ENCODE measurements around the gene SNAPC4.

Gene SNAPC4

GRCh38 chr9:136372561-136373299 is 27.2 kb downstream of the SNAPC4 start:
- no CpG with 5 or more reads among the region's 21 CpGs for WGBS, 2 donors (ENCODE audit: extremely low coverage in 2 of 2, insufficient read length in 2 of 2, insufficient replicate concordance in 1 of 2)
- H2AK5ac ChIP-seq (ENCODE audit: low read depth, low read length): peak overlapping the region; percentile 90
- H3K9ac ChIP-seq (ENCODE audit: low read depth, low read length, poor library complexity): peak overlapping the region; percentile 60
- no peak overlapping the region for H3K4ac ChIP-seq (ENCODE audit: low read length)
- no peaks in the 10 kb centered on the region for H3K27me3 ChIP-seq (ENCODE audit: control insufficient read depth in 3 of 3, insufficient read depth in 3 of 3, low read depth in 1 of 3, low read length in 3 of 3)
- H4K91ac ChIP-seq (ENCODE audit: low read depth, low read length, poor library complexity): no peak overlapping the region
- H2BK15ac ChIP-seq (ENCODE audit: low read length): peak overlapping the region; percentile 78
- peak overlapping the region; percentile 80 for H3K18ac ChIP-seq (ENCODE audit: low read length)
- H2BK5ac ChIP-seq (ENCODE audit: low read length): peak overlapping the region; percentile 66
- no peak for DNase-seq (ENCODE audit: low spot score)
- no peak overlapping the region for H2BK120ac ChIP-seq (ENCODE audit: low read depth, low read length)
- H3K9me3 ChIP-seq (replicated peaks in 1 of 2; ENCODE audit: control insufficient read depth in 2 of 2, insufficient read depth in 1 of 2, low read depth in 1 of 2, low read length in 2 of 2): no peaks in the 10 kb centered on the region
- no peak overlapping the region for H3K4me3 ChIP-seq (ENCODE audit: low read length in 2 of 2)
- H3K23ac ChIP-seq (ENCODE audit: low read depth, low read length, poor library complexity): peak overlapping the region; percentile 93
- H2BK12ac ChIP-seq (ENCODE audit: low read length): peak overlapping the region; percentile 84
- H3K36me3 ChIP-seq (replicated peaks in 1 of 2; ENCODE audit: control insufficient read depth in 2 of 2, insufficient read depth in 2 of 2, low read length in 2 of 2): peaks cover 7 to 24% of the 10 kb centered on the region in 2 donors
- no peak overlapping the region for H3K14ac ChIP-seq (ENCODE audit: low read length)
- no peak overlapping the region for H4K8ac ChIP-seq (ENCODE audit: low read depth, low read length)
- H3K4me1 ChIP-seq (ENCODE audit: control insufficient read depth in 2 of 2, insufficient read depth in 1 of 2, low read depth in 1 of 2, low read length in 2 of 2): peaks cover 8 to 21% of the 10 kb centered on the region in 2 donors
- no peak overlapping the region for H3K4me2 ChIP-seq (ENCODE audit: insufficient read depth, low read length, poor library complexity, severe bottlenecking)
- peak overlapping the region; percentile 83 for H2AFZ ChIP-seq (ENCODE audit: low read length)
- peaks cover 2% of the 10 kb centered on the region for H3K79me1 ChIP-seq (ENCODE audit: low read depth, low read length)
- H3K27ac ChIP-seq (replicated peaks; ENCODE audit: low read length): no peak overlapping the region

DNA sequence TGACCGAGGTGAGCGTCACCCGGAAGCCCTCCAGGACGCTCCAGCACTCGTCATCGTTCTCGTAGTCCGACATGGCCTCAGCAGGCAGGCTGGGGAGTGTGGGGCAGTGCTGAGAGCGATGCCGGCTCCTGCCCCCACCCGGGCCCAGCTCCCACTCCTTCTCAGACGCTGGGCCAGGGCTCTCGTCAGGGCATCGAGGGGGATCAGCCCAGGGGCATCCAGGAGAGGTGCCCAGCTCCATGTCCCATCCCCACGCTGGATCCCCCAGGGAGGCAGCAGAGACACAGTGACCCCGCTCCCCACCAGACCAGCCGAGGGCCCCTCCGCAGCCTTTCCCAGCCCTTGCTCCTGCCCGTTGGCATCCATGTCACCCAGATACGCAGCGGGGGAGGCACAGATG is 28.0 kb downstream of the SNAPC4 start:
- Histone ChIP-seq H3K9ac (ENCODE audit: low read depth, low read length, poor library complexity) (peak overlapping the region; percentile 60), H3K4me2 (ENCODE audit: insufficient read depth, low read length, poor library complexity, severe bottlenecking) (no peak overlapping the region), H2BK12ac (ENCODE audit: low read length) (no peak overlapping the region), H2BK15ac (ENCODE audit: low read length) (peak overlapping the region; percentile 58), H3K27me3 (ENCODE audit: control insufficient read depth in 3 of 3, insufficient read depth in 3 of 3, low read depth in 1 of 3, low read length in 3 of 3) (no peaks in the 10 kb centered on the region), H2AK5ac (ENCODE audit: low read depth, low read length) (peak overlapping the region; percentile 94), H2BK5ac (ENCODE audit: low read length) (no peak overlapping the region), H3K14ac (ENCODE audit: low read length) (peak overlapping the region; percentile 47), H4K91ac (ENCODE audit: low read depth, low read length, poor library complexity) (peak overlapping the region; percentile 85), H4K8ac (ENCODE audit: low read depth, low read length) (no peak overlapping the region), H3K27ac (replicated peaks; ENCODE audit: low read length) (no peak overlapping the region), H2BK120ac (ENCODE audit: low read depth, low read length) (no peak overlapping the region), H3K4me3 (ENCODE audit: low read length in 2 of 2) (no peak overlapping the region), H2AFZ (ENCODE audit: low read length) (peak overlapping the region; percentile 83), H3K36me3 (replicated peaks in 1 of 2; ENCODE audit: control insufficient read depth in 2 of 2, insufficient read depth in 2 of 2, low read length in 2 of 2) (peaks cover 7 to 17% of the 10 kb centered on the region in 2 donors), H3K4me1 (ENCODE audit: control insufficient read depth in 2 of 2, insufficient read depth in 1 of 2, low read depth in 1 of 2, low read length in 2 of 2) (peaks cover 8 to 21% of the 10 kb centered on the region in 2 donors), H3K79me1 (ENCODE audit: low read depth, low read length) (peaks cover 2% of the 10 kb centered on the region), H3K18ac (ENCODE audit: low read length) (peak overlapping the region; percentile 80), H3K4ac (ENCODE audit: low read length) (no peak overlapping the region), H3K23ac (ENCODE audit: low read depth, low read length, poor library complexity) (peak overlapping the region; percentile 93), H3K9me3 (replicated peaks in 1 of 2; ENCODE audit: control insufficient read depth in 2 of 2, insufficient read depth in 1 of 2, low read depth in 1 of 2, low read length in 2 of 2) (no peaks in the 10 kb centered on the region)
- no peak for DNase-seq (ENCODE audit: low spot score)
- no CpG with 5 or more reads among the region's 21 CpGs for WGBS, 2 donors (ENCODE audit: extremely low coverage in 2 of 2, insufficient read length in 2 of 2, insufficient replicate concordance in 1 of 2)

GRCh38 chr9:136371533-136371880 is 28.5 kb downstream of the SNAPC4 start:
- Histone ChIP-seq H4K91ac (ENCODE audit: low read depth, low read length, poor library complexity) (peak overlapping the region; percentile 85), H2BK5ac (ENCODE audit: low read length) (no peak overlapping the region), H3K14ac (ENCODE audit: low read length) (no peak overlapping the region), H3K4ac (ENCODE audit: low read length) (no peak overlapping the region), H3K9ac (ENCODE audit: low read depth, low read length, poor library complexity) (no peak overlapping the region), H3K4me1 (ENCODE audit: control insufficient read depth in 2 of 2, insufficient read depth in 1 of 2, low read depth in 1 of 2, low read length in 2 of 2) (peaks cover 8 to 21% of the 10 kb centered on the region in 2 donors), H2AK5ac (ENCODE audit: low read depth, low read length) (peak overlapping the region; percentile 94), H4K8ac (ENCODE audit: low read depth, low read length) (no peak overlapping the region), H3K36me3 (replicated peaks in 1 of 2; ENCODE audit: control insufficient read depth in 2 of 2, insufficient read depth in 2 of 2, low read length in 2 of 2) (peaks cover 7 to 13% of the 10 kb centered on the region in 2 donors), H3K27ac (replicated peaks; ENCODE audit: low read length) (no peak overlapping the region), H3K23ac (ENCODE audit: low read depth, low read length, poor library complexity) (peak overlapping the region; percentile 12), H3K4me3 (ENCODE audit: low read length in 2 of 2) (no peak overlapping the region), H2AFZ (ENCODE audit: low read length) (no peak overlapping the region), H2BK15ac (ENCODE audit: low read length) (no peak overlapping the region), H2BK120ac (ENCODE audit: low read depth, low read length) (no peak overlapping the region), H3K4me2 (ENCODE audit: insufficient read depth, low read length, poor library complexity, severe bottlenecking) (no peak overlapping the region), H3K79me1 (ENCODE audit: low read depth, low read length) (peaks cover 2% of the 10 kb centered on the region), H3K18ac (ENCODE audit: low read length) (no peak overlapping the region), H2BK12ac (ENCODE audit: low read length) (no peak overlapping the region), H3K27me3 (ENCODE audit: control insufficient read depth in 3 of 3, insufficient read depth in 3 of 3, low read depth in 1 of 3, low read length in 3 of 3) (no peaks in the 10 kb centered on the region), H3K9me3 (replicated peaks in 1 of 2; ENCODE audit: control insufficient read depth in 2 of 2, insufficient read depth in 1 of 2, low read depth in 1 of 2, low read length in 2 of 2) (no peaks in the 10 kb centered on the region)
- no CpG with 5 or more reads among the region's 13 CpGs for WGBS, 2 donors (ENCODE audit: extremely low coverage in 2 of 2, insufficient read length in 2 of 2, insufficient replicate concordance in 1 of 2)
- no peak for DNase-seq (ENCODE audit: low spot score)

DNA sequence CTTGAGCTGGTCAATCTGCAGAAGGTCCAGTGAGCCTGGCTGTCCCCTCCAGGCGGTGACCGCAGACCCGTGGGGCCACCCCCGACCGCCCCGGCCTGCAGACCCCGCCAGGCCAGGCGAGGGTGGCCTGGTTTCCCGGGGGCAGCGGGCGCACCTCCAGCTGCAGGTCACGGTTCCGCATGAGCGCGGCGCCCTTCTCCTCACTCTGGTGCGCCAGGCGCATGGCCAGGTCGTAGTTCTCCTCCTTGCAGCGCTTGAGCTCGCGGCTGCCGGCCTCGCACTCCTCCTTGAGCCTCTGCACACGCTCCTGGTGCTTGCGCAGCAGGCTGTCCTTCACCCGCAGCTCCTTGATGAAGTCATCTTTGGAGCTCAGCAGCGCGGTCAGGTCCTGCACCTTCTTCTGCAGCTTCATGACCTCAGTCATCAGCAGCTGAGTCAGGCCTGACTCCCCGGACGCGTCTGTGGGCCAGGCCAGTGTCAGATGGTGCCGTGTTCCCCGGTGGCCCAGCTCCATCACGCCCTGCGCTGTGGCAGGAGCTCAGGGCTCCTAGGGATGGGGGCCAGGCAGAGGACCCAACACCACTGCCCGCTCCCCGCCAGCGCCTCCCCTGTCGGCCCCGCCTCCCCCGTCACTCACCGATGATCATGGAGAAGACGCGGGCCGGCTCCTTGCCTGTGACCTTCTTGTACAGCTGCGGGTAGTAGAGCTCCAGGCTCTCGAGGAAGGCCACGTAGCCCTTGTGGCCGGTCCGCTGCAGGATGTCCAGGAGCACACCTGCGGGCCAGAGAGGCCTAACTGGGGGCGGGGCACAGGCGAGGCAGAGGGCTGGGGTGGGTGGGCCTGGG is 29.1 kb downstream of the SNAPC4 start:
- Histone ChIP-seq H4K91ac (ENCODE audit: low read depth, low read length, poor library complexity) (no peak overlapping the region), H3K36me3 (replicated peaks in 1 of 2; ENCODE audit: control insufficient read depth in 2 of 2, insufficient read depth in 2 of 2, low read length in 2 of 2) (peaks cover 2 to 9% of the 10 kb centered on the region in 2 donors), H2AFZ (ENCODE audit: low read length) (no peak overlapping the region), H3K4me3 (ENCODE audit: low read length in 2 of 2) (no peak overlapping the region), H3K27ac (replicated peaks; ENCODE audit: low read length) (no peak overlapping the region), H3K14ac (ENCODE audit: low read length) (peak overlapping the region; percentile 71), H3K4me2 (ENCODE audit: insufficient read depth, low read length, poor library complexity, severe bottlenecking) (no peak overlapping the region), H3K4me1 (ENCODE audit: control insufficient read depth in 2 of 2, insufficient read depth in 1 of 2, low read depth in 1 of 2, low read length in 2 of 2) (peaks cover 8 to 21% of the 10 kb centered on the region in 2 donors), H4K8ac (ENCODE audit: low read depth, low read length) (no peak overlapping the region), H3K27me3 (ENCODE audit: control insufficient read depth in 3 of 3, insufficient read depth in 3 of 3, low read depth in 1 of 3, low read length in 3 of 3) (no peaks in the 10 kb centered on the region), H3K4ac (ENCODE audit: low read length) (peak overlapping the region; percentile 23), H3K79me1 (ENCODE audit: low read depth, low read length) (peaks cover 2% of the 10 kb centered on the region), H2BK15ac (ENCODE audit: low read length) (peak overlapping the region; percentile 49), H2BK120ac (ENCODE audit: low read depth, low read length) (no peak overlapping the region), H3K9me3 (replicated peaks in 1 of 2; ENCODE audit: control insufficient read depth in 2 of 2, insufficient read depth in 1 of 2, low read depth in 1 of 2, low read length in 2 of 2) (no peaks in the 10 kb centered on the region), H2AK5ac (ENCODE audit: low read depth, low read length) (no peak overlapping the region), H2BK5ac (ENCODE audit: low read length) (peak overlapping the region; percentile 19), H3K23ac (ENCODE audit: low read depth, low read length, poor library complexity) (peak overlapping the region; percentile 73), H3K9ac (ENCODE audit: low read depth, low read length, poor library complexity) (peak overlapping the region; percentile 60), H3K18ac (ENCODE audit: low read length) (peak overlapping the region; percentile 48), H2BK12ac (ENCODE audit: low read length) (peak overlapping the region; percentile 58)
- no peak for DNase-seq (ENCODE audit: low spot score)
- no CpG with 5 or more reads among the region's 54 CpGs for WGBS, 2 donors (ENCODE audit: extremely low coverage in 2 of 2, insufficient read length in 2 of 2, insufficient replicate concordance in 1 of 2)

Data from neuronal stem cell (in vitro differentiated cells).